Embryonic facial prominence (tissue), 1 donor: ENCODE data around the gene MATN1.

Experiments
- DNase-seq: peaks from one replicate; pipeline ENCODE4 v3.0.0-alpha.2; 2016; ENCODE audit errors: extremely low spot score

The MATN1 gene

DNA sequence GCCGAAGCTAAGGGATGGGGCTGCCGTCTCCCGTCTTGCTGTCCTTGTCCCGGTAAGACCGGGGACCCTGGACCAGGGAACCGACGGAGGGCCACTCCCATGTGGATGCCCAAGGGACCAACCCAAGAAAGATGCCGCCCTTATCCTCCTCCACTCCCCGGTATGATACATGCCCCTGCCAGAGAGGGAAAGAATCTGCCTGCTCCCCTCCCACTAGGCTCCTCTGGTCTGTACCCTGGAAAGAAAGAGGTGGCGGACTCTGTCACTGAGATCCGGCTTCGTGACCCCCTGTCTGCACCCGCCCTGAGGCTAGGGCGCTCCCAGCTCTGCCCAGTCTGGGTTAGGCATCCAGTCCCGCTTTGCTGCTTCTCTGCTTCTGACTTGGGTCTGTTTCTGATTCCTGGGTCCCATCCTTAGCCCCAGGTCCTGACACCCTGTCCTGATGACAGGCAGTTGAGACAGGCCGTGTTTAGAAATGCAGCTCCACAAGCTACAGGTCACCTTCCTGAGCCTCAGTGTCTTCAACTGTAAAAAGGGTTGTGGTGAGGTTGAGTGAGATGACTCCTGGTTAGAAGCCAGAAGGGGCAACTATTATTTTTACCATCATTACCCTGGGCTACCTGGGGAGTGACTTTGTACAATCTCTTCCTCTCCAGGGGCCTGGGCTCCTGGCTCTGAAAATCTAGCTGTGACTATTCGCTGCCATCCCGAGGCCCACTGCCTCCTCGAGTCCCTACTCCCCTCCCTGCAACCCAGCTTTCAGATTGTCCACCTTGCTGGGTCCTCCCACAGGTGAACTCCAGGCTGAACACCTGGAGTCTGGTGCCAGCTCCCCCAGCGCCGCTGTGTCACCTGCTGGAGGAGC lies 3.7 kb downstream of the MATN1 start:
- no peak for DNase-seq

DNA sequence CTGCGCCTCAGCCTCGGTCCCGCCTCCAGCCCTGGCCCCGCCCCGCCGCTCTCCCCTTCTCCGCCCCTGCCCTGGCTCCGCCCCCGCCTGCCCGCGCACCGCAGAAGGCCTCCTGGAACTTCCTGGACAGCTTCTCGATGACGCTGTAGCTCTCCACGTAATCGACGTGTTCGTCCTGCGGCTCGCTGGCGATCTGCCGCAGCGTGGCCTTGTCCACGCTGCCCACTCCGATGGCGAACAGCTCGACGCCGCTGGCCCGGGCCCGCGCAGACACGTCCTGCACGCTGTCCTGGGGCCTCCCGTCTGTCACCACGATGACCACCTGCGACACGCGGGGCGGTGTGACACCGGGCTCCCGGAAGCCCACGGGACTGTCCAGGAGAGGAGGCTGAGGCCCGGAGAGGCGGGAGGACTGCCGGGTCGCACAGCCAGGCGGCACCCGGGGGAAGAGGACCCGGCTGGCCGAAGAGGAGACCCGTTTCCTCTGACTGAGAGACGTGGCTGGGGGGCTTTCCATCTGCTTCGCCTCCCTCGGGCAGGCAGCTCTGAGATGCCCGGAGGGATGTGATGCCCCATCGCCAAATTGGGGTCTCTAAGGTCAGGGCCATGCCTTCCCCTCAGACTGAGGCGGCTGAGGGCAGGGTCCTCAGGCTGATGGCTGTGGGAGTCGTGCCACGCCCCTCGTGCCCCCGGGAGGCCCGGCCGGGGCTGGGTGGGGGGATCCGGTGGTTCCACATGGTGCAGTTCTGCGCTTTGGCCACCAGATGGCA lies 4.6 kb downstream of the MATN1 start:
- peak; percentile 82 for DNase-seq

DNA sequence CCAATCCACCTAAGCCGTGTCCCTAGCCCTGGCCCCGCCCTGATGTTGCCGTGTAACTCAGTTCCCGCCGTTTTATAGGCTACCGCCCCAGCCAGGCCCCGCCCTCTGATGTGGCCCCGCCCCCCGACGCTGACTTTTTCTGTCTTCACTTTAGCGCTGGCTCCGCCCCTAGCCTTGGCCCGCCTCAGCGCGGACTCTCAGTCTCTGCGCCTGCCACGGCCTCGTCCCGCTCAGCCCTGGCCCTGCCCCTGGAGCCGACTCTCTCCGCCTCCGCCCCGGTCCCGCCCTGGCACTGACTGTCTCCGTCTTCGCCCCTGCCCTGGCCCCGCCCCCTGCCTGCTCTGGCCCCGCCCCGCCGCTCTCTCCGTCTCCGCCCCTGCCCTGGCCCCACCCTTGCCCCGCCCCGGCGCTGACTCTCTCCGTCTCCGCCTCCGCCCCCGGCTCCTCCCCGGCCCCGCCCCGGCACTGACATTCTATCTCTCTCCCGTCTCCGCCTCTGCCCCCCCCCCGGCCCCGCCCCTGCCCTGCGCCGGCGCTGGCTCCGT lies 5.2 kb downstream of the MATN1 start:
- DNase-seq, result peak; percentile 94

DNA sequence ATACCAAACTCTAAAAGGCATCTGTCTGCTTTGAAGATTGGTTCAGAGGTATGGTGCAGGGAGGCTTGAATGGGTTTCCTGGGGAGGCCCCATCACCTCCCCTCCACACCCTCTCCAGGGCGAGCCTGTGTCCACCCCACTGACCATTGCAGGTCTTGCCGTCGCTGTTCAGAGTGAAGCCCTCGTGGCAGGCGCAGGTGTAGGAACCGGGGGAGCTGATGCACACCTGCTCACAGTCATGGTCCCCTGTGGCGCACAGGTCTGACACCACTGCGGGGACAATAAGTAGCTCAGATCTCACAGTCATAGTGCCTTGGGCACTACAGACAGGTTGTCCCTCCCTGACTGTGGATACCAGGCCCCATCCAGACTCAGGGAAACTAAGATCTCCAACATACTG lies 6.7 kb downstream of the MATN1 start:
- DNase-seq, result no peak

DNA sequence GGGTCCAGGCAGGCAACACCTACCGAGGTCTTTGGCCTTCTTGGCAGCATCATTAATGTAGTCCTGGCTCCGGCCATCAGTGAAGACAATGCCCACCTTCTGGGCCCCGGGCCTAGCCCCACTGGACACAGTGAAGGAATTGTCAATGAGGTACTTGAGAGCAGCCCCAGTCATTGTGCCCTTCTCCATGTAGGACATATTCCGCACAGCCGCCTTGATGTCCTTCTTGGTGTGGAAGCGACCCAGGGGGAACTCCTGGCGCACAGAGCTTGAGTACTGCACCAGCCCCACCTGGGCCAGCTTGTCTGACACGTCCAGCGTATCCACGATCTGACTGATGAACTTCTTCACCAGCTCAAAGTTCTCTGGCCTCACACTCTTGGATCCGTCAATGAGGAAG lies 7.5 kb downstream of the MATN1 start:
- DNase-seq, result no peak

DNA sequence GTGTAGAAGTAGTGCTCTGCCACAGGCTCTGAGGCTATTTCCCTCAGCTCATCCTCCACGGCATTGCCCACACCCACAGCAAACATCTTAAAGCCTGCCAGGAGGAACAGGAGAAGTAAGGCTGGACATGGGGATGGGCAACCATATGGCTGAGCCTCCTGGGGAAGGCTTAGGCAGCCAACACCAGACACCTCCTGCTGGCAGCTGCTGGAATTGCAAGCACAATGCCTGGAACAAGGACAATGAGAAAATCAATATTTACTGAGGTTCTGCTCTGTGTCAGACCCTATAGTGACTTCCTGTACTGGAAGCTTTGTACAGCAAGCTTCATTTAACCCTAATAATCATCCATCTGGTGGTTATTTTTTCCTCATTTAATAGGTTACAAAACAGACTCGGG lies 8.2 kb downstream of the MATN1 start:
- no peak for DNase-seq

DNA sequence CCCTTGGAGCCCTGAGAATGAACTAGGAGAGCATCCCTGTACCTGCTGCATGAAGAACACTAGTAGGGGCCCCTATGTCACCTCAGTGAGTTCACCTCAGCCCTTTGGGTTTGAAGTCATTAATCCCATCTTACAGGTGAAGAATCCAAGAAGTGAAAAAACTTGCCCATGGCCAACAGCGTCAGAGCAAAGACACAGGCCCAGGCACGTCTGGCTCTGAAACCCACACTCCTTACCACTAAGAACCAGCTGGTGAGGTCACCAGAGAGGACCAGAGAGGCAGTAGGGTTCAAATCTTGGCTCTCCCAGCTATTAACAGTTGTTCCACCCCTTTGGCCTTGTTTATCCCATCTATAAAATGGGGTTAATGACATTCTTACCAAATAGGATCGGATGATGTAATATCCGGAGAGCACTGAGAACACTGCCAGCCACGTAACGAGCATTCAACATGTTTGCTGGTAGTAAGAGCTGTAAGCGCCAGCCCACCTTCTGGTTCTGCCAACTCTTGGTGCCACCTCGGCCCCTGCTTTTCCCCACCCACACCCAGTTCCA lies 8.8 kb downstream of the MATN1 start:
- DNase-seq, result no peak

DNA sequence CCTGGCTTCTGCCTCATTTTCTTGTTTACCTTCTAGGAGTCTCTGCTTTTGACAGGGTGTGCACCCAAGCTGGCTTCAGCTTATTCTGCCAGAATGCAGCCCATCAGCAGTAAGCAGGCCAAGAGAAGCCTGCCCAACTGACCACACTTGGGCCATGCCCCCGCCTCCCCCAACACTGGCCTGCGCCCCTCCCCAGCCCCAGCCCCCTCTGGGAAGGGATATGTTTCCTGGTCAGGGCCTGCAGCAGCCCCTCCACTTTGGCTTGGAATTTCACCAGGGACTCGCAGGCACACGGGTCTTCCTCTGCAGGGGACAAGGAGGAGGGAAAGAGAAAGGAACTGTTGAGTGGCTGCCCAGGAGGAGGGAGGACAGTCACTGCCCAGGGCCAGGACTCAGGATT lies 9.4 kb downstream of the MATN1 start:
- DNase-seq, result no peak

DNA sequence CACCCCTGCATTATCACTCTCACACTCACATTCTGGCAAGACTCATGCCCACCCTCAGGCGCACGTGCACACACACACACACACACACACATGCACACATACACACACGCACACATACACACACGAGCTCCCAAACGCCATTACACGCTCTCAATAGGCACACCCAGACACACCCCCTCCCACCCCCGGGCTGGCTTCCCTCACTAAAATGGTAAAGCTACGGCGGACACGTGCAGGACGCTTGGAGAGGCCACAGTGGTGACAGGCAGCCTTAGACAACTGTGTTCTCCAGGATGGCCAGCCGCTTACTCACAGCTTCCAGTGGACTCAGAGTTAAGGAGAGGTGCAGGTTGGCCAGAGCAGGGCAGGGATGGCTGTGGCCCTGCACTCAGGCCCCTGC lies 10.1 kb downstream of the MATN1 start:
- no peak for DNase-seq

DNA sequence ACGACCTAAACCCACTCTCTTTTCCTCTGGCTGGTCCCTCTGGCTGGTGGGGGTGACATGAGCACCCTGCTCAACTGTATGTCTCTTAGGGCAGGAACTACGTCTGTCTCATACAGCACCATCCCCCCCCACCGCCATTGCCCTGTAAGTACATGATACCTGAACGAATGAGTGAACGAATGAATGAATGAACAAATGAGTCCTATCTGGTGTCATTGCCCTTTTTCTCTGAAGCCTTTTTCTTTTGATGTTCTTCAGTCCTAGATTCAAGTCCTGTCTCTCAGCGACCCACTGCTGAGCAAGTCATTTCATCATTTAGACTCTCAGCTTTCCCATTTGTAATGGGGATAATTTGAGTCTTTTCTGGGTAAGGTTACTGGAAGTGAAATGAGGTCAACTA lies 10.8 kb downstream of the MATN1 start:
- no peak for DNase-seq

DNA sequence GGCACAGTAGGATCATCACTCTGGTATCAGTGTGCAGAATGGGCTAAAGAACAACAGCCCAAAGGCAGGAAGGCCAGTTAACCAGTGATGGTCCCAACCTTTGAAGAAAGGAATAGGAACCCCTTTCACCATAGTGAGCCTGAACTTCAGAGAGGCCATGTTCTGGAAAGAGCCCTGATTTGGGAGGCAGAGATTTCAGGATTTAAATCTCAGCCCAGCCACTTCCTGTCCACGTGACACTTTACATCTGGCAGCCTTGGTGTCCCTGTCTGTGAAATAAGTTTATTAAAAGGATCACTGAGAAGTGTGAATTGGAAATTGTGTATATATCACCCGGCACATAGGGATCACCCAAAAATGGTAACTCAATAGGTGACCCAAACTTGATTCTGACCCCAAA lies 13.0 kb downstream of the MATN1 start:
- no peak for DNase-seq

DNA sequence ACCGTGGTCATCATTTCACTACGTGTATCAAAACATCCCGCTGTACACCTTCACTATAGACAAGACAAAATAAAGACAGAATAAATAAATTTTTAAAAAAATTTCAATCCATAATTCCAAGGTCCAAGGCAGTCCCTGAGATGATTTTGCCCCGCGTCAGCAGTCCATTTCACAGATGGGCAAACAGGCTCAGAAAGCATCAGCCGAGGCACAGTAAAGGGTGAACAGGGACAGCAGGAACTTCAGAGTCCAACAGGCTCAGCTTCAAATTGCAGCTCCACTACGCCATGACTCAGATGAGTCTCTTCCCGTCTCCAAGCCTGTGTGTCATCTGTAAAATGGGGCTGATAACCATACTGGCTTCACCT lies 15.0 kb downstream of the MATN1 start:
- no peak for DNase-seq

DNA sequence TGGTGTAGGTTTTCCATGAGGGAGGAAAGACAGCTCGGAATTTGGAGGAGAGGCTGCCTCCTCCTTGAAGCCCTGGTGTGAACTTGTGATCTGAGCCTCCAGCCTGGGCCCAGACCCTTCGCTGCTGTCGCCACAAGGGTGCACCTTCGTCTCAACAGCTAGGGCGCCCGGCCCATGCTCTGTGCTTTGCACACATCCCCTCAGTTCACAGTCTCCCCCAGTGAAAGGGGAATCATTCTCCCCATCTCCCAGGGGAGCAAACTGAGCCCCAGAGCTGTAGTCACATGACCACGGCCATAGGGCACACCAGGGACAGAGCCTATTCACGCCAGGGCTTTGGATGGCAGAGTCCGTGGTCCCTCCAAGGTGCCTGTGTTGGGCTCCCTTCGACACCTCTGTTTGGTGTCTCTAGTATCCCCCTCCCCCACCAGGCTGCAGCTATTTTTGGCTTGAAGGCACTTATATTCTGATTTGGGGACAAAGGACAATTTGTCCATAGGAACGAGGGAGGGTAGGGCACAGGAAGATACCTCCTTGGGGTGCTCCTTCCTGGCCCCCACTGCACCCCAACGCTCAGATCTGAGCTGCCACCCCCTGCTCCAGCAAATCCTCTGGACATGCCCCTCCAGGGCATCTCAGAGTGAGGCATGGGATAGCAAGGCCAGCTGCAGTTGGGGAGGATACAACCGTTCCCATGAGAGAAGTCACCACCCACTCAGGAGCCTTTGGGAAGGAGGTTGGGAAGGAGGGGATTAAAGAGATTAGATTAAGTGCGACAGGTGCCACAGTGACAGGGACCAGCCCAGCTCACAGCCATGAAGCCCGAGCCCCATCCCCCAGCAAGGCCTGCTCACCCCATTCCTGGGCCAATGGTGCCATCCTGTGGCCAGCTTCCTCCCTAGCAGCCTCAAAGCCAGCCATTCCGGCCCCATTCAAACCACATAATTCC lies 15.7 kb downstream of the MATN1 start:
- DNase-seq, result peak; percentile 49

DNA sequence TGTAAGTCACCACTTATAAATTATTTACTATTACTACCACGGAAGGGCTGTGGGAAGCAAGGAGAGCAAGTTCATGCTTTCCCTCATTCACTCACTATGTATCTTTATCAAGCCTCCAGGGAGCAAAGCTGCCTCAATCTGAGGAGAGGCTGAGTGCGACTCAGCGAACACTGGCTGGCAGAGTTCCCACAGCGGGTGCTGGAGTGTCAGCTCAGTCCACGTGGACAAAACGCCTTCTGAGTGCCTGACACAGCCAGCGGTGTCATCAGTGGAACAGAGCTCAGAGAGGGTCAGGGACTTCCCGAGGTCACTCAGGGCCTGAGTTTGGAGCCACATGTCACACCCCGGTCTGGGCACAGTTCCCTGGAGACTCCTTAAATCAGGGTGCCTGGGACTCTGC lies 16.9 kb downstream of the MATN1 start:
- DNase-seq, result no peak

DNA sequence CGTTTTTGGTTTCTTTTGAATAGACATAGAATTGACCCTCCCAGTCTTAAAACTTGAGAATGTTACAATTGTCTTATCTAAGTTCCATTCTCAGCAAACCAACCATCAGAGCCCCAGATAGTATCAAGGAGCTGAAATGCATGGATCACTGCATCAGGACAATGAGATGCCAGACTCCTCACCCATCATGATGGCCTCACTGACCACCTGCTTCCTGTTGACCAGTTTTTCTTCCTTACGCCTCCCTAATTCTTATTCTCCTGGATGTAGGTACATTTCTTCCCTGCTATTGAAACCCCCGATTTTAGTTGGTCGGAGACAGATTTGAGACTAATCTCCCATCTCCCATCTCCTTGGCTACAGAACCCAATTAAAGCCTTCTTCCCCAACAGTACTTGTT lies 17.7 kb downstream of the MATN1 start:
- DNase-seq, result no peak

DNA sequence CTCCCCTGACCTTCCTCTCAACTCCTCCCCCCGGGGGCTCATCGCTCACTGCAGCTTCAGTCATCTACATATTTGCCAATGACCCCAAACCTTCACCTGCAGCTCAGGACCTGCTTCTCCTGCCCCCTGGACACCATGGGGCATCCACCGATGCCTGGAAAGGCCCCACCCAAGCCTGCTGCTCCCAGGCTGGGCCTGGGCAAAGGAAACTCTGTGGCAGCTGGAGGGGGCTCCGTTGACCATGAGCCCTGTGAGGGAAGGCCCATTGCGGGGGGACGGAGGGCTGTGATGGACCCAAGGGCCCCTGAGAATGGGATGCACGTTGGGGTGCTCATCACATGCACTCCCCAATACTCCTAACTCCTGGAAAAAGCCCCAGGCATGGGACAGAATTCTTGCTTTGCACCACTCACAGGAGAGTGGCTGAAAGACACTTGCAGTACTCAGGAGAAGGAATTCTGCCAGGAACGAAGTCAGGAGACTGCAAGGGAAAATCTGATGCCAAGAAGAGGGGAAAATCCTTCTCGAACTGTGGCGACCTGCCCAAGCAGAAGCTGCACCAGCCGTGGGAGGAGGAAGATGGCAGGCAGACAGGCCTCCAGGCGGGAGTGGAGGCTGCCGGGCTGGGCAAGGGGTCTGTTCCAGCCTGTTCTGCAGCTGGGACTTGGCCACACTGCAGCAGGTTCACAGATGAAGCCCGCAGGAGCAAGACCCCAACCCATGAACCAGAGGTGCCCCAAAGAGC lies 18.4 kb downstream of the MATN1 start:
- no peak for DNase-seq

DNA sequence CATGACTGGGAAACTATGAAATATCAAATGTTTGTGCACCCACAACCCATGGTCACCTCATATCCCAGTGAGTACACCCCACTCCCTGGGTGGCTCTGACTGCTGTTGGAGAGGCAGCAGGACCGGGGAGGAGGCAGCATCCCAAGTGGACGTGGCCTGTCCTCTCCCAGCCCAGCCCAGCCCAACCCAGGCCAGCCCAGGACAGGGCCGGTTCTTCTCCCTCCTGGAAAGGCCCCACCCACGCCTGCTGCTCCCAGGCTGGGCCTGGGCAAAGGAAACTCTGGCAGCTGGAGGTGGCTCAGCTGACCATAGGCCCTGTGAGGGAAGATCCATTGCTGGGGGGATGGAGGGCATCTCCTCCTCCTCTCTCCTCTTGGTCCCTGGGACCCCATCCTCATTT lies 19.1 kb downstream of the MATN1 start:
- no peak for DNase-seq

DNA sequence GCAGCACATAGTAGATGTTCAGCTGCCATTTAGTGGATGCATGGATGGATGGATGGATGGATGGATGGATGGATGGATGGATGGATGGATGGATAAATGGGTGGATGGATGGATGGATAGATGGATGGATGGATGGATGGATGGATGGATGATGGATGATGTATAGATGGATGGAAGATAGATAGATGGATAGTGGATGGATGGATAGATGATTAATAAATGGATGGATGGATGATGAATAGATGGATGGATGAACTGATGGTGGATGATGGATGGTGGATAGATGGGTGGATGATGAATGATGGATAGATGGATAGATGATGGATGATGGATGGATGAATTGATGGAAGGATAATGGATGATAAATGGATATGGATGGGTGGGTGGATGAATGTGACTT lies 20.6 kb downstream of the MATN1 start:
- DNase-seq, result no peak

DNA sequence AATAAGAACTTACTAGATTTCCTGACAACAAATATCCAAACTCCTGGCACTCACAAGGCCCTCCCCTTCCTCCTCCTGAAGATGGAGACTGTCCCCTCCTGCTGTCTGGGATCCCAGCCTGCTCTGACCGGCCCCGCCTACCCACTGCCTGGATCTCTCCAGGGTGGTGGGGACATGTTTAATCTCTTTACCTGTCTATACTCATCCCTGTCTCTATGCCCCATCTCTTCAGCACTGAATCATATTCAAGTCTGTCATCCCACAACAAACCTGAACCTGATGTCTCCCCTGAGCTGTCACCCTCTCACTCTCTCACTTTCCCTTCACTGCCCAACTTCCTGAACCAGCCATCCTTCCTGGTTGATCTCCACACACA lies 22.1 kb downstream of the MATN1 start:
- no peak for DNase-seq

DNA sequence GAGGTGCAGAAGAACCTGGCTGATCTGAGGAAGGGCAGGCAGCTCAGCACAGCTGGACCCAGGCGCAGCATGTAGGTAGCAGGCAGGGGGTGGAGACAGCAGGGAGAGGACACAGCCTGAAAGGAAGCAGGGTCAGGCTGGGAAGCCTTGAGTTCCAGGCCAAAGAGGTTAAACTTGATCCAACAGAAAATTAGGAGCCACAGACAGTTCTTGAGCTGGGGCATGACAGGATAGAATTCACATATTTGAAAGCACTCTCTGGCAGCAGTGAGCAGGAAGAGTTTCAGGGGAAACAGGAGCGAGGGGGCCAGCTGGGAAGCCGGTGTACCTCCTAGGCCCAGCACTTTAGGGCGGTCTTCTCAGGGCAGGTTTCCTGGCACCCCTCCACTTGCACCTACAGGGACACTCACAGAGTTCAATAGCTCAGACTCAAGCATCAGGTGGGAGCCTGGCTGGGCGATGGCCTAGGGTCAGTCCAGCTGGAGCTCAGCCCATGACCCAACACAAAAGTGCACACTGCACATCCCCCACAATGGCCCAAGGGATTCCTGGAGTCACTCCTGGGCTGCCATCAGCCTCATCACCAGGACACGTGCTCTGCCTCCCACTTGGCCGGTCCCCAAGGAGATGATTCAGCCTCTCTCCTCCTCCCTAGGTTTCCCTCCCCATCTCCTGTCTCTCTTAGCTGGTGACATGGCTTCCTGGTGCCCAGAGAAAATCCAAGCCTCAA lies 22.7 kb downstream of the MATN1 start:
- no peak for DNase-seq
